Measurements from ENCODE around the gene PM20D2.

DNA sequence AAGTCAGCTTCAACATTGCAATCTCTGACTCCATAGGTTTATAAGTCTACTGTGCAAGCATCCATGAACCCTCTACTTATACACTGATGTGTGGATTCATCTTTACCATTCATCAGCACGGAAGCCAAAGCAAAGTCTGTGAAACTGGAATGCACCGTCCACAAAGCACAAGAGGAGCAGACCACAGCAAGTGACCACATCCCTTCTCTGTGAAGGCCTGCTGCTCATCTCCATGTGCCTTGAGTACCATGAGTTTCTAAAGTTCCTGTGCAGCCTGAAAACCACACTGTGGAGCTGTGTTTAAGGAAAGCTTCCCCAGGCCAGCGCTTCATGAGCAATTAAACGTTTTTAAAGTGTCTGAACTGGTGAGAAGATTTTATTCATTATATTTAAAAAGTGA lies 51.3 kb downstream of the PM20D2 start:
- no peak for TF ChIP-seq POLR2AphosphoS5 (IDR thresholded peaks at IDR 0.05; ENCODE audit: low read depth)
- TF ChIP-seq, protein P1, sequence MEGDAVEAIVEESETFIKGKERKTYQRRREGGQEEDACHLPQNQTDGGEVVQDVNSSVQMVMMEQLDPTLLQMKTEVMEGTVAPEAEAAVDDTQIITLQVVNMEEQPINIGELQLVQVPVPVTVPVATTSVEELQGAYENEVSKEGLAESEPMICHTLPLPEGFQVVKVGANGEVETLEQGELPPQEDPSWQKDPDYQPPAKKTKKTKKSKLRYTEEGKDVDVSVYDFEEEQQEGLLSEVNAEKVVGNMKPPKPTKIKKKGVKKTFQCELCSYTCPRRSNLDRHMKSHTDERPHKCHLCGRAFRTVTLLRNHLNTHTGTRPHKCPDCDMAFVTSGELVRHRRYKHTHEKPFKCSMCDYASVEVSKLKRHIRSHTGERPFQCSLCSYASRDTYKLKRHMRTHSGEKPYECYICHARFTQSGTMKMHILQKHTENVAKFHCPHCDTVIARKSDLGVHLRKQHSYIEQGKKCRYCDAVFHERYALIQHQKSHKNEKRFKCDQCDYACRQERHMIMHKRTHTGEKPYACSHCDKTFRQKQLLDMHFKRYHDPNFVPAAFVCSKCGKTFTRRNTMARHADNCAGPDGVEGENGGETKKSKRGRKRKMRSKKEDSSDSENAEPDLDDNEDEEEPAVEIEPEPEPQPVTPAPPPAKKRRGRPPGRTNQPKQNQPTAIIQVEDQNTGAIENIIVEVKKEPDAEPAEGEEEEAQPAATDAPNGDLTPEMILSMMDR (conservative IDR thresholded peaks at IDR 0.05; ENCODE audit: low read depth in 2 of 2): no peak

Data from GM23338 (cell line).